Right lobe of liver (tissue), 6 donors: Measurements from ENCODE around the gene TSPO. TPM values are rescaled to one million over a fixed set of nuclear protein-coding genes. Genes with fewer than 3 reads are reported as not detected.
A peak's percentile ranks its signal among the peaks of the same experiment; 100 is the strongest.

Experiments used
- ATAC-seq, 4 donors: fragments of 200-7000 bp; cut with Tn5 transposase; one replicate each; pipeline ENCODE4 v1.9.1; 2020; ENCODE audit warnings: mild to moderate bottlenecking in 4 of 4, moderate library complexity in 4 of 4
- DNase-seq, 3 donors: peaks; one replicate each; pipeline ENCODE4 v3.0.0-alpha.2; 2020
- H3K27ac ChIP-seq, 3 donors: fragments of 200-600 bp; one replicate each; pipeline ENCODE4 v1.8.0; 2022
- H3K27me3 ChIP-seq, 2 donors: fragments of 200-600 bp; one replicate each; pipeline ENCODE4 v1.8.0; 2022
- H3K36me3 ChIP-seq, 4 donors: fragments of 200-600 bp; sonication (generic) in 1 of 4; one replicate each; pipeline versions ENCODE4 v1.5.1 to v1.8.0; 2017 to 2022; ENCODE audit warnings: control low read depth in 1 of 4
- H3K4me1 ChIP-seq, 4 donors: fragments of 200-600 bp; sonication (generic) in 1 of 4; one replicate each; pipeline versions ENCODE4 v1.5.1 to v1.8.0; 2017 to 2022; ENCODE audit warnings: control low read depth in 1 of 4
- H3K4me3 ChIP-seq, 3 donors: fragments of 200-600 bp; one replicate each; pipeline ENCODE4 v1.8.0; 2022
- H3K9me3 ChIP-seq, 4 donors: fragments of 200-600 bp; sonication (generic) in 1 of 4; one replicate each; pipeline versions ENCODE4 v1.5.1 to v1.8.0; 2017 to 2022; ENCODE audit warnings: control low read depth in 1 of 4
- CTCF ChIP-seq, 4 donors: fragments of 200-600 bp in 3 of 4; fragments of 450-650 bp in 1 of 4; IDR thresholded peaks; one replicate each; pipeline versions ENCODE4 v1.5.1 to v1.8.0; 2016 to 2022; ENCODE audit warnings: antibody characterized with exemption in 4 of 4, mild to moderate bottlenecking in 2 of 4
- POLR2A ChIP-seq: fragments of 450-650 bp; IDR thresholded peaks from one replicate; pipeline ENCODE4 v1.6.1; 2017; ENCODE audit warnings: antibody characterized with exemption, mild to moderate bottlenecking
- WGBS: methylation state at CpG from one replicate; pipeline ENCODE4 v1.1.6; 2018; ENCODE audit warnings: low coverage, low lambda C conversion rate; ENCODE audit not compliant: insufficient coverage; ENCODE audit errors: missing lambda C conversion rate; 5-methylcytosine and 5-hydroxymethylcytosine counted together
- intact Hi-C, 2 donors: fragments of 100-400 bp; cut with DNase I; formaldehyde crosslinking; loops; one replicate each; pipeline versions ENCODE4 v1.11.2 to v1.14.1; 2022
- total RNA-seq, 6 experiments: library from RNA; depleted of rRNA in 2 of 6; stranded (reverse); fragments of >200 nt in 2 of 6; fragmentation: NEBNext Ultra II Directional in 3 of 6; extraction: Animal tissue kit (Norgen Biotek cat#: 25700) in 3 of 6; gene quantifications; one replicate each; pipeline versions ENCODE4 v1.1.0 to v1.2.4, GENCODE V29; 2016 to 2023
- donor health status: DM: no; HTN: yes; CAD: no.
- donor health status: DM: no; HTN: no; CAD: no.
- donor health status: DM: no; HTN: no; CAD: no.
- donor health status: DM: no; HTN: yes; CAD: no.
- donor health status: DM: no; HTN: yes; CAD: no.

Gene TSPO
- total RNA-seq, 6 experiments from 2014 or later: 18.1 to 198 (median 31.9) TPM

DNA sequence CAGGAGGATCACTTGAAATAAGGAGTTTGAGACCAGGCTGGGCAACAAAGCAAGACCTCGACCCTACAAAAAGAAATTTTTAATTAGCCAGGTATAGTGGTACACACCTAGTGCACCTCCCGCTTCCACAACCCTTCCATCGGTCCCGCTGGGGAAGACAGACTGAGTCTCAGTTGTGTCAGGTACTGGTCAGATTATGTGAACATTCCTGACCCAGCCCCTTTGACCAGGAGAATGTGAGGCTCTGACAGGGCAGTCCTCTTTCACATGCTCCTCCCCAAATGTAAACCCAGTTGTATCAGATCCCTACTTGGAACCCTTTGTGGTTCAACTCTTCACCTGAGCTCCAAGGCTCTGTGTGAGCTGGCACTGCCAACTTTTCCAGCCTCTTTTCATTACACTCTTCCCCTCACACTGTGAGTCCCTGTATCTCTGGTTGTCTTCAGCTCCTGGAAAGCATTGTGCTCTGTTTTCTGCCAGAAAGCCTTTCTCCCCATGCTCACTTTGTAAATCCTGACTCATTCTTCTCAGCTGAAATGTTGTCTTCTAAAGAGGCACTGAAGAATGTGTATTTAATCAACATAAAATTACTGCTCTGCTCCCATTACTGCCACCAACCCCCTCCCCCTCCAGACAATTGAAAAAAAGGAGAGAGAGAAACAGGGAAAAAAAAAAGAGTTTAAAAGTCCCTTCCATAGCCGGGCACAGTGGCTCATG is 37.6 kb downstream of the TSPO start:
- DNase-seq (no peak), ATAC-seq (no peak)
- WGBS: 90% methylated on average over 5 of the region's 5 CpGs
- intact Hi-C loops: no loop called here
- Histone ChIP-seq H3K27ac (no peak overlapping the region), H3K4me1 (peaks cover 0 to 10% (median 4%) of the 10 kb centered on the region in 4 donors), H3K9me3 (no peaks in the 10 kb centered on the region), H3K27me3 (no peaks in the 10 kb centered on the region), H3K36me3 (no peaks in the 10 kb centered on the region), H3K4me3 (no peak overlapping the region)
- no peak for TF ChIP-seq CTCF (IDR thresholded peaks at IDR 0.05)
- no peak for TF ChIP-seq POLR2A

DNA sequence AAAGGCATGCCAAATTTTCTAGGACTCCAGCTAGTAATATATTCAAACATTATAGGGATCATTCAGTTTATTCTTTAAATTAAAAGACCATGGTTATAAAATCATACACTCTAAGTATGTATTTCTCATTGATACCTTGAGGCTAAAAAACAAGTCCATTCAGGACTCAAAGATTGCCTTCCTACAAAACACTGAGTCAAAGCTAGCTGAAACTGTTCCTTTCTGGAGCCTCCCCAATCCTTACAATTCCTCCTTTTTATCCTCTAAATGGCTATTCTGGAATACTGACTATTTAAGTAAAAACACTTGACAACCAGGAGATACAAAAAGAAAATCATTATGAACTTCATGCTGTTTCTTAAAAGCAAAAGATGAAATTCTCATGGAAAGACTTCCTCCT is 40.5 kb downstream of the TSPO start:
- H3K4me3 ChIP-seq: no peak overlapping the region
- no peaks in the 10 kb centered on the region for H3K9me3 ChIP-seq
- no peaks in the 10 kb centered on the region for H3K27me3 ChIP-seq
- no peak overlapping the region for H3K27ac ChIP-seq
- TF ChIP-seq CTCF (IDR thresholded peaks at IDR 0.05) (no peak), POLR2A (no peak)
- no peaks in the 10 kb centered on the region for H3K36me3 ChIP-seq
- DNase-seq (no peak), ATAC-seq (no peak)
- intact Hi-C loops: no loop called here
- no peaks in the 10 kb centered on the region for H3K4me1 ChIP-seq

DNA sequence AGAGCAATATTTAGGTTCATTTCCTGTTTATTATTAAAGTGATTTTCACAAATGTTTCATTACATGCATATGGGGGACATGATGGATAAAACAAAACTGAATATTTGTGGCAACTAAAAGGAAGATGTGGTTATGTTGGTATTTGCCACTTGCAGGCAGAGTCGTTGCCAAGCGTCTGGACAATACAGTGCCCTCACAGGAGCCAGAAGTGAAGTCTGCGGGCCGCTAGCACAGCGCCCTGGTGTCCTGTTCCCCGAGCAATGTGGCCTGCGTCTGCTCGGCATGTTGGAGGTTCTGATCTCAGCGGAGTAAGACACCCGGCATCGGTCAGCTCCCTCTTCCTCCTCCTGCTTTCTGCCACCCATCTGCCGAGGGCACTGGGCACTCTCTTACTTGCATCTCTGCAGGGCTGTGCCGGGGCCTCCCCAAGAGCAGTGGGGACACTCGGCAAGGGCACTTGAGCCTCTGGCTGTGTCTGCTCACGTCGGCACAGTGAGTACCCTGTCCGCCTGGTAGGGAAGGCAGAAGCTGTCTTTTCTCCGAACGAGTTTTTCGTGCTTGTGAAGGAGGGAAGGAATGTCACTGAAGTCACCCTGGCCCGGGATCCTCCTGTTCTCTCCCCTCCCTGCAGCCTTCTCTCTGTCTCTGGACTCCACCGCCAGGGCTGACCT is 46.0 kb downstream of the TSPO start:
- H3K4me1 ChIP-seq: no peaks in the 10 kb centered on the region
- H3K27me3 ChIP-seq: no peaks in the 10 kb centered on the region
- TF ChIP-seq POLR2A: no peak
- TF ChIP-seq CTCF (IDR thresholded peaks at IDR 0.05): no peak
- no peak for ATAC-seq
- no peaks in the 10 kb centered on the region for H3K36me3 ChIP-seq
- intact Hi-C loops: no loop called here
- H3K9me3 ChIP-seq: no peaks in the 10 kb centered on the region
- 43% methylated on average over 3 of the region's 22 CpGs for WGBS
- H3K27ac ChIP-seq: no peak overlapping the region
- no peak overlapping the region for H3K4me3 ChIP-seq
- DNase-seq: no peak

- Histone ChIP-seq H3K36me3 (no peaks in the 10 kb centered on the region), H3K27me3 (no peaks in the 10 kb centered on the region), H3K4me1 (no peaks in the 10 kb centered on the region), H3K9me3 (no peaks in the 10 kb centered on the region), H3K4me3 (no peak overlapping the region), H3K27ac (no peak overlapping the region)
- TF ChIP-seq CTCF (IDR thresholded peaks at IDR 0.05) (no peak), POLR2A (no peak)
- peak in 1 of 4 donors; percentile 21 for ATAC-seq
- WGBS: no CpG with 5 or more reads among the region's 5 CpGs
- DNase-seq: no peak
- intact Hi-C loops: no loop called here
Observed at GRCh38 chr22:43198126-43198525, 46.8 kb downstream of the TSPO start.
